HG02588 (cell line): ENCODE results near the gene ENOSF1.

Experiments used
- ATAC-seq: cut with Tn5 transposase; IDR thresholded peaks from one replicate; pipeline ENCODE4 v1.9.1; 2021; ENCODE audit warnings: mild to moderate bottlenecking, moderate library complexity; ENCODE audit not compliant: unreplicated experiment

The ENOSF1 gene

DNA sequence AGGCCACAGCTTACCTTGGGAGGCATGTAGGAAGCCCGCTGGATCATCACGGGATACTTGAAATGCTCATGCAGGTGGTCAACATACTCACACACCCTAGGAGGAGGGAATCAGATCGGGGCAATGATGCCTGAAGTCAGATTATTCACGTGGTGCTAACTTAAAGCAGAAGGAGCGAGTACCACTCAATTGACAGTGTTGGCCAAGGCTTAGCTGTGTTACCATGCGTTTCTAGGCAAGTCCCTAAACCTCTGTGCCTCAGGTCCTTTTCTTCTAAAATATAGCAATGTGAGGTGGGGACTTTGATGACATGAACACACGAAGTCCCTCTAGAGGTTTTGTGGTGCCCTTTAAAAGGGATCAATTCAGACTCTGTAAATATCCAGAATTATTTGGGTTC, 37.1 kb downstream of the ENOSF1 start:
- no peak for ATAC-seq

DNA sequence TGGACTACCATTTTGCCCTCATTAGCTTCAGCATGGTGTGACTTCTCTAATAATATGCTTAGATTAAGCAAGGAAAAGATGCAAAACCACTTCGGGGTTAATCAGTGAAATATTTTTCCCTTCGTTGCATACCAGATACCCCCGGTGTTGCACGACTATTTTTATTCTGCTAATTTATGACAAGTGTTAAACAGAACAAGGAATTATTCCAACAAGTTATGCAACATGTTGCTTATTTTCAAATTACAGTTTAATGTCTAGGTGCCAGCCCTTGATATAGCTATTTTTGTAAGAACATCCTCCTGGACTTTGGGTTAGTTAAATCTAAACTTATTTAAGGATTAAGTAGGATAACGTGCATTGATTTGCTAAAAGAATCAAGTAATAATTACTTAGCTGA, 38.7 kb downstream of the ENOSF1 start:
- ATAC-seq, result no peak

- no peak for ATAC-seq
Observed at GRCh38 chr18:673317-673716, 39.1 kb downstream of the ENOSF1 start.

GRCh38 chr18:671405-671804, 41.0 kb downstream of the ENOSF1 start:
- no peak for ATAC-seq

DNA sequence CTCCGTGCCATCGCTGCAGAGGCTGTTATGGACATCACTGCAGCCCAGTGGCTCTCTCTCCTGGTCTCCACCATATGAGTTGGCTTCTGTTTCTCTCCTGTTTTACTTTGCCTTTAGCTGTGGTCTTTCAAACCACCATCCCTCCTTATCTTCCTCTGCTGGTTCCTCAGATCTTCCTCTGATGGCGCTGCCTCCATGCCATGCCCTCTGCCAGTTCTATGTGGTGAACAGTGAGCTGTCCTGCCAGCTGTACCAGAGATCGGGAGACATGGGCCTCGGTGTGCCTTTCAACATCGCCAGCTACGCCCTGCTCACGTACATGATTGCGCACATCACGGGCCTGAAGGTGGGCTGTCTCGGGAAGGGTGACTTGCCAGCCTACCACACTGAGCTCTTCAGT, 41.9 kb downstream of the ENOSF1 start:
- ATAC-seq, result no peak

DNA sequence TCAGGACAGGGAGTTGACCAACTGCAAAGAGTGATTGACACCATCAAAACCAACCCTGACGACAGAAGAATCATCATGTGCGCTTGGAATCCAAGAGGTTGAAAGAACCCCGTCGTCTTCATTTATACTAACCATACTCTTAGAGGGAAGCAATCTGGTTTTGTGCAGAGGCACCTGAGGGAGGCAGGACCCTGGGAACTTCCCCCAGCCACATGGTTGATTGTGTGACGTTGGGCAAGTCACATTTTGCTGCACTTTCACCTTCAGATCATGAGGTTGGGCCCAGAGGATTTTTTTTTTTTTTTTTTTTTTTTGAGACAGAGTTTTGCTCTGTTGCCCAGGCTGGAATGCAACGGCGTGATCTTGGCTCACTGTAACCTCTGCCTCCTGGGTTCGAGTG, 43.4 kb downstream of the ENOSF1 start:
- no peak for ATAC-seq

DNA sequence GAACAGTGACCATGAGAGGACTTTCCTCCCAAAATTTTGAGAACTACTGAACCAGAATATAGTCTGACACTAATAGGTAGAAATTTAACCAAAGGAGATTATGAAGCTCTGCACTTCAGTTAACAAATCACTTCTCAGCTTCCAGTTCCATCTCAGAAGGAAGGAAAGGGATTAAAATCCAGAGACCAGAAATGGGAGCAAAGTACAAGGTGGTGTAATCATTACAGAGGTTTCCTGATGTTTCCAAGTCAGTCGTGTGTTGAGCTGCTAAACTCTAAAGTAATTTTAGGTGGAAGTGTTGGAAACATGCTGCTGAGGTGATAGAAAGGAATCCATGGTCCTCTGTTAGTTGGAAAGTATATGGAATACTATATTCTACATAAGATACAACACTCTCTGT, 44.2 kb downstream of the ENOSF1 start:
- no peak for ATAC-seq

DNA sequence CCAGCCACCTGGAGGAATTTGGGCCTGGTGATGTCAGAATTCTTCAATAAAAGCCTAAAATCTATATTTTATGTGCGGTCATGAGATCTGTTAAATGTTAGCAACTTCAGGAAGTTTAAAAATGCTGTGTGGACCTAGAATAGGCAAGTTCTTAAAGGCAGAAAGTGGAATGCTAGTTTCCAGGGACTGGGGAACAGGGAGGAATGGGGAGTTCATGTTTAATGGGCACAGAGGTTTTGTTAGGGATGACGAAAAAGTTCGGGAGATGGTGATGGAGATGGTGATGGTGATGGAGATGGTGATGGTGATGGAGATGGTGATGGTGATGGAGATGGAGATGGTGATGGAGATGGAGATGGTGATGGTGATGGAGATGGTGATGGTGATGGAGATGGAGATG, 45.8 kb downstream of the ENOSF1 start:
- ATAC-seq, result no peak

GRCh38 chr18:666177-666576, 46.3 kb downstream of the ENOSF1 start:
- ATAC-seq, result no peak

DNA sequence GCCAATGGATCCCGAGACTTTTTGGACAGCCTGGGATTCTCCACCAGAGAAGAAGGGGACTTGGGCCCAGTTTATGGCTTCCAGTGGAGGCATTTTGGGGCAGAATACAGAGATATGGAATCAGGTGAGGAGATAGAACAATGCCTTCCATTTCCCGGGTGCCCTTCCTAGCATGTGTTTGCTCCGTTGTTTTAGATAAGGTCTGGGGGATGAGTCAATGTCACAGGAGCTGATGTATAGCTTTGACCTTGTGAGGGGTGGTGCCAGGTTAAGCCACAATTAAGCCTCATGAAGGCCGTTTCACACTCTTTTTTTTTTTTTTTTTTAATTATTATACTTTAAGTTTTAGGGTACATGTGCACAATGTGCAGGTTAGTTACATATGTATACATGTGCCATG, 50.2 kb downstream of the ENOSF1 start:
- ATAC-seq, result no peak

- no peak for ATAC-seq
Observed at GRCh38 chr18:659597-659996, 52.8 kb downstream of the ENOSF1 start.

DNA sequence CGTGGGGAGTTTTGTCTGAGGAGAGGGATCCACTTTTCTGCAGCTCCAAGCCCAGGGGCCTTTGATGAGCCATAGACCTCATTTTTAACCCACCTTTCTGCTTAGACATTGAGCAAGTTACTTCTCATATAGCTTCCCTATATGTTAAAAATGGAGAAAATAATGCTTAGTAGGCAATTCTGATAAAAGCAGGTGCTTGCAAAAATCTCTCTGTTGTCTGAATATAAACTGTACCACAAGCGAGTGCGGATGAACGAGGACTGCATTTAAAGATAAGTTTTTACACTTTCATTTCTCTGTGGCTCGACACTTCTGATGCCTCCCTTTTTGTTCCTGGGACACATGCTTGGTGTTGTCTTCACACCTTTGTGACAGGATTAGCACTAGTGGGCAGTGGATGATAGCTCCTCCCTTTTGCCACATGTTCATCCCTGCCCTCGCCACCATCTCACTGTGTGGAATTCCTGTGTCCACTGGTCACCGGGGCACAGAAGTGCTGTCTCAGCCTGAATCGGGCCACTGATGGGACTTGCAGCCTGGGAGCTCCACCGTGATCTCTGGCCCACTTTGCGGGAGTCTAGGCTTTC, 53.4 kb downstream of the ENOSF1 start:
- no peak for ATAC-seq

- peak; percentile 54 for ATAC-seq
Observed at GRCh38 chr18:658001-658946, 54.2 kb downstream of the ENOSF1 start.

DNA sequence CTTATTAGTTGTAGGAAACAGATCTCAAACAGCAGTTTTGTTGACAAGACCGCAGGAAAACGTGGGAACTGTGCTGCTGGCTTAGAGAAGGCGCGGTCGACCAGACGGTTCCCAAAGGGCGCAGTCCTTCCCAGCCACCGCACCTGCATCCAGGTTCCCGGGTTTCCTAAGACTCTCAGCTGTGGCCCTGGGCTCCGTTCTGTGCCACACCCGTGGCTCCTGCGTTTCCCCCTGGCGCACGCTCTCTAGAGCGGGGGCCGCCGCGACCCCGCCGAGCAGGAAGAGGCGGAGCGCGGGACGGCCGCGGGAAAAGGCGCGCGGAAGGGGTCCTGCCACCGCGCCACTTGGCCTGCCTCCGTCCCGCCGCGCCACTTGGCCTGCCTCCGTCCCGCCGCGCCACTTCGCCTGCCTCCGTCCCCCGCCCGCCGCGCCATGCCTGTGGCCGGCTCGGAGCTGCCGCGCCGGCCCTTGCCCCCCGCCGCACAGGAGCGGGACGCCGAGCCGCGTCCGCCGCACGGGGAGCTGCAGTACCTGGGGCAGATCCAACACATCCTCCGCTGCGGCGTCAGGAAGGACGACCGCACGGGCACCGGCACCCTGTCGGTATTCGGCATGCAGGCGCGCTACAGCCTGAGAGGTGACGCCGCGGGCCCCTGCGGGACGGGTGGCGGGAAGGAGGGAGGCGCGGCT, 55.0 kb downstream of the ENOSF1 start, which contains the start of gene TYMS:
TYMS (plus strand) TSS at position 343 of the 690 bp plus-strand sequence; CDS start at position 433, 90 bp downstream.
- peak; percentile 41 for ATAC-seq

DNA sequence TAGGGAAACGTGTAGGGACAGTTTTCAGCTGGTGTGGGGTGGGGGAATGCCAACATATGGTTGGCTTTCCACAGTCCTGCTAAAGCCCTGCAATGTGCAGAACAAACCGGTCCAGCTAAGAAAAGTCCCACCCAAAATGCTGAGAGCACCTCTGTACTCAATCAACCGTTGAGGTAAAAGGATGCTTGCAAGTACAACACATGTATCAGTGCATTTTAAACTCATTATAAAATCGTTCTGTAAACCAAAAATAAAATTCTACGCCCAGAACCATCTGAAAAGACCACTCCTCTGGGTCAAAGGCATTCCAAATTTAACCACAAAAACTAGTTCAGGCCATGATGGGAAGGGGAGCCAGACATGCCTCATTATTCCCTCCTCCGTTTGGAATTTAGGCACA, 57.0 kb downstream of the ENOSF1 start:
- no peak for ATAC-seq

- ATAC-seq, result no peak
Observed at GRCh38 chr18:654601-655000, 57.8 kb downstream of the ENOSF1 start.

DNA sequence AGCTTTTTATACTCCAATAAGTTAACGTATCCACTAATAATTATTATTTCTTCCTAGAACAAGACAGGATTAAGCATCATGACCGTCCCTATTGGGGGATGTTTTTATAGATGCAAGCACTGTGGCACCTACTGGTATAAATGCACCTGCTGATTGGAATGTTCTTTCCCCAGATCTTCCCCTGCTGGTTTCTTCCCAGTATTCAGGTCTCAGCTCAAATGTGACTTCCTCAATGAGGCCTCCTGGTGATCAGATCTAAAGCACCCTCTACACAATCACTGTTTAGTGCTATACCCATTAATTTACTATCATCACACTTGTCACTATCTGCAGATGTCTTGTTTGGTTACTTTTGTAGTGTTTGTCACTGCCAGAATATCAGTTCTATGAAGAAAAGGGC, 58.9 kb downstream of the ENOSF1 start:
- no peak for ATAC-seq

GRCh38 chr18:652131-652530, 60.3 kb downstream of the ENOSF1 start:
- no peak for ATAC-seq

- ATAC-seq, result peak; percentile 92
Observed at GRCh38 chr18:650428-650858, 62.0 kb downstream of the ENOSF1 start.

DNA sequence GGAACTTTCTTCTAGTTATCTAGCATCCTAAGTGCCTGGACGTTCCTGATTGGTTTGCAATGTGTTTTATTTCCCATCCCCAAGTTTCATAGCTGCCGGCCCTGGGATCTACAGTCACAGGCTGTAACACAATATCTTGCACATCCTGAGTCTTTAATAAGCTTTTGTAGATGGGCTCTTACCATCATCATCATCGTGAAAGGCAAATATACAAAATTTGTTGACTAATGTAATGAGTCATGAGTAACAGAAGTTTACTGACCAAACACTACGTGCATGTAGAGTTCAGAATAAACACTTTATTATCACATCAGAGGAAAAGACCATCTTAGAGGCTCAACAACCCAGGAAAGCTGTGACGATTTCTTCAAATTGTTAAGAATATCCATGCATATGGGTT, 63.1 kb downstream of the ENOSF1 start:
- no peak for ATAC-seq

- ATAC-seq, result no peak
Observed at GRCh38 chr18:647304-647703, 65.1 kb downstream of the ENOSF1 start.
